HG02981 (cell line): Measurements from ENCODE around the gene NDC80.
"Not testable (repeated sequence)": the region's sequence is repeated elsewhere in the genome, so short reads cannot be mapped to it uniquely, and the experiment has no call there.

Source experiments
- ATAC-seq: cut with Tn5 transposase; IDR thresholded peaks from one replicate; pipeline ENCODE4 v1.9.1; 2021; ENCODE audit warnings: mild to moderate bottlenecking, moderate library complexity; ENCODE audit not compliant: unreplicated experiment

NDC80 gene

GRCh38 chr18:2571200-2572170 lies at the start of gene NDC80, which contains the start of gene METTL4:
Gene NDC80, plus strand, starts transcription at chr18:2571557. Its CDS starts 1,429 bp downstream, at chr18:2572986.
Gene METTL4, minus strand, starts transcription at chr18:2571505. Its CDS starts 4,289 bp downstream, at chr18:2567216.
- ATAC-seq = peak; percentile 72

GRCh38 chr18:2522112-2522511 lies 49.2 kb upstream of the NDC80 start:
- peak; percentile 83 for ATAC-seq

- ATAC-seq = not testable (repeated sequence)
Observed at GRCh38 chr18:2524794-2525198, 46.6 kb upstream of the NDC80 start.

GRCh38 chr18:2526329-2526728 lies 45.0 kb upstream of the NDC80 start:
- ATAC-seq = no peak

- no peak for ATAC-seq
Observed at GRCh38 chr18:2529154-2529553, 42.2 kb upstream of the NDC80 start.

- no peak for ATAC-seq
Observed at GRCh38 chr18:2531751-2532150, 39.6 kb upstream of the NDC80 start.

- ATAC-seq = no peak
Observed at GRCh38 chr18:2532797-2533196, 38.6 kb upstream of the NDC80 start.

GRCh38 chr18:2534906-2535305 lies 36.5 kb upstream of the NDC80 start:
- peak; percentile 38 for ATAC-seq

GRCh38 chr18:2535419-2535910 lies 35.9 kb upstream of the NDC80 start:
- ATAC-seq = peak; percentile 28

- no peak for ATAC-seq
Observed at GRCh38 chr18:2536063-2536462, 35.3 kb upstream of the NDC80 start.

GRCh38 chr18:2536493-2536892 lies 34.9 kb upstream of the NDC80 start:
- no peak for ATAC-seq

- ATAC-seq = no peak
Observed at GRCh38 chr18:2537296-2537695, 34.1 kb upstream of the NDC80 start.

GRCh38 chr18:2538236-2538635 lies 33.1 kb upstream of the NDC80 start:
- ATAC-seq = no peak

GRCh38 chr18:2538844-2539243 lies 32.5 kb upstream of the NDC80 start:
- ATAC-seq = no peak

GRCh38 chr18:2540575-2540974 lies 30.8 kb upstream of the NDC80 start:
- no peak for ATAC-seq

- peak; percentile 56 for ATAC-seq
Observed at GRCh38 chr18:2541925-2542563, 29.3 kb upstream of the NDC80 start.

- no peak for ATAC-seq
Observed at GRCh38 chr18:2545155-2545554, 26.2 kb upstream of the NDC80 start.

GRCh38 chr18:2547477-2548087 lies 23.8 kb upstream of the NDC80 start:
- peak; percentile 52 for ATAC-seq

GRCh38 chr18:2549462-2549861 lies 21.9 kb upstream of the NDC80 start:
- ATAC-seq = no peak

- no peak for ATAC-seq
Observed at GRCh38 chr18:2551425-2551824, 19.9 kb upstream of the NDC80 start.

GRCh38 chr18:2554696-2555095 lies 16.7 kb upstream of the NDC80 start:
- ATAC-seq = no peak
